RWPE2 (cell line): ENCODE results near the gene UBA6.

Experiments used
- ATAC-seq: fragments of 200-7000 bp; cut with Tn5 transposase; 3 replicates; pipeline ENCODE4 v1.9.1; 2021; ENCODE audit warnings: low read depth
- DNase-seq: peaks from one replicate; pipeline ENCODE4 v3.0.0-alpha.2; 2020; ENCODE audit warnings: low spot score
- H3K27ac ChIP-seq: fragments of 450-650 bp; 2 replicates; pipeline ENCODE4 v1.5.1; 2017; ENCODE audit warnings: mild to moderate bottlenecking; ENCODE audit not compliant: poor library complexity, severe bottlenecking
- H3K27me3 ChIP-seq: fragments of 250-450 bp; sonication (Bioruptor Pico); 2 replicates; pipeline ENCODE4 v1.5.1; 2021; ENCODE audit warnings: mild to moderate bottlenecking, moderate library complexity; ENCODE audit not compliant: insufficient read depth, poor library complexity, severe bottlenecking
- H3K36me3 ChIP-seq: fragments of 250-450 bp; sonication (Bioruptor Pico); 2 replicates; pipeline ENCODE4 v1.5.1; 2020; ENCODE audit warnings: low read depth, mild to moderate bottlenecking, moderate library complexity
- H3K4me1 ChIP-seq: fragments of 250-450 bp; sonication (Bioruptor Pico); 2 replicates; pipeline ENCODE4 v1.5.1; 2021; ENCODE audit warnings: mild to moderate bottlenecking, moderate library complexity; ENCODE audit not compliant: insufficient read depth, poor library complexity, severe bottlenecking
- H3K4me3 ChIP-seq: fragments of 250-450 bp; sonication (Bioruptor Pico); 2 replicates; pipeline ENCODE4 v1.5.1; 2021; ENCODE audit warnings: mild to moderate bottlenecking, moderate library complexity; ENCODE audit not compliant: severe bottlenecking
- H3K9me3 ChIP-seq: fragments of 250-450 bp; sonication (Bioruptor Pico); 2 replicates; pipeline ENCODE4 v1.5.1; 2021; ENCODE audit warnings: mild to moderate bottlenecking, moderate library complexity; ENCODE audit not compliant: severe bottlenecking
- TF ChIP-seq, protein P1 (sequence below): fragments of 450-650 bp; IDR thresholded peaks from one replicate; pipeline ENCODE4 v1.5.1; 2017; ENCODE audit warnings: mild to moderate bottlenecking, moderate library complexity; ENCODE audit not compliant: poor library complexity, severe bottlenecking

UBA6 gene

DNA sequence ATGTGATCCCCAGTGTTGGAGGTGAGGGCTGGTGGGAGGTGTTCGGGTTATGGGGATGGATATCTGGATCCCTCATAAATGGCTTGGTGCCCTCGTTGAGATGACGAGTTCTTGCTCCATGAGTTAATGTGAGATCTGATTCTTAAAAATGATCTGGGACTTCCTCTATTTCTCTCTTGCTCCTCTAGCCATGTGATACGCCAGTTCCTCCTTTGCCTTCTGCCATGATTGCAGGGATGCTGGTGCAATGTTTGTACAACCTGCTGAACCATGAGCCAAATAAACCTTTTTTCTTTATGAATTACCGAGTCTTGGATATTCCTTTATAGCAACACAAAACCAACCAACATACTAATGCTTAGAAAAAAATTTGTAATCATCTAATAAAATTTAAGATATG, 85.8 kb downstream of the UBA6 start:
- no peak overlapping the region for H3K4me3 ChIP-seq
- H3K27me3 ChIP-seq = no peaks in the 10 kb centered on the region
- no peaks in the 10 kb centered on the region for H3K9me3 ChIP-seq
- DNase-seq (no peak), ATAC-seq (no peak)
- H3K4me1 ChIP-seq = peaks cover 7% of the 10 kb centered on the region
- TF ChIP-seq, protein P1, sequence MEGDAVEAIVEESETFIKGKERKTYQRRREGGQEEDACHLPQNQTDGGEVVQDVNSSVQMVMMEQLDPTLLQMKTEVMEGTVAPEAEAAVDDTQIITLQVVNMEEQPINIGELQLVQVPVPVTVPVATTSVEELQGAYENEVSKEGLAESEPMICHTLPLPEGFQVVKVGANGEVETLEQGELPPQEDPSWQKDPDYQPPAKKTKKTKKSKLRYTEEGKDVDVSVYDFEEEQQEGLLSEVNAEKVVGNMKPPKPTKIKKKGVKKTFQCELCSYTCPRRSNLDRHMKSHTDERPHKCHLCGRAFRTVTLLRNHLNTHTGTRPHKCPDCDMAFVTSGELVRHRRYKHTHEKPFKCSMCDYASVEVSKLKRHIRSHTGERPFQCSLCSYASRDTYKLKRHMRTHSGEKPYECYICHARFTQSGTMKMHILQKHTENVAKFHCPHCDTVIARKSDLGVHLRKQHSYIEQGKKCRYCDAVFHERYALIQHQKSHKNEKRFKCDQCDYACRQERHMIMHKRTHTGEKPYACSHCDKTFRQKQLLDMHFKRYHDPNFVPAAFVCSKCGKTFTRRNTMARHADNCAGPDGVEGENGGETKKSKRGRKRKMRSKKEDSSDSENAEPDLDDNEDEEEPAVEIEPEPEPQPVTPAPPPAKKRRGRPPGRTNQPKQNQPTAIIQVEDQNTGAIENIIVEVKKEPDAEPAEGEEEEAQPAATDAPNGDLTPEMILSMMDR = no peak
- peaks cover 60% of the 10 kb centered on the region for H3K36me3 ChIP-seq
- H3K27ac ChIP-seq = no peak overlapping the region

GRCh38 chr4:67614186-67614585, 86.8 kb downstream of the UBA6 start:
- TF ChIP-seq, protein P1 = no peak
- H3K4me1 ChIP-seq = peaks cover 7% of the 10 kb centered on the region
- H3K4me3 ChIP-seq = no peak overlapping the region
- peaks cover 50% of the 10 kb centered on the region for H3K36me3 ChIP-seq
- no peaks in the 10 kb centered on the region for H3K27me3 ChIP-seq
- ATAC-seq (no peak), DNase-seq (no peak)
- no peak overlapping the region for H3K27ac ChIP-seq
- no peaks in the 10 kb centered on the region for H3K9me3 ChIP-seq

DNA sequence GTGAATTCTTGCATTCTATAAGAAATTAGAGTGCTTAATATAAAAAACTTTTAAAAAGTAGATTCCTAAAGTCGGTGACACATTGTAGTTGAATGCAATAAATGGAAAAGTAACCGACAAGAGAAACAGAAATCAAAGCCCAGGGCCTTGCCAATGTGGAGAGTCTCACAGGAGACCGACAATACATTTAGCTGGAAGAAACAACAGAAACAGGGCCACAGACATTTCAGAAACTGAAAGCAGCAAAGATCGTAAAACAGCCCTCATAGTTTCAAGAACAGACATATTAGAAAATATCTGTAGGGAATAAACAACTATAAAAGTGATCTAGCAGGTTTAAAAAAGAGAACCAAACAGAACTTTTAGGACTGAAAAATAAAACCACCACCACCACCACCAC, 92.9 kb downstream of the UBA6 start:
- DNase-seq (no peak), ATAC-seq (no peak)
- Histone ChIP-seq H3K27ac (no peak overlapping the region), H3K9me3 (no peaks in the 10 kb centered on the region), H3K36me3 (peaks cover 8% of the 10 kb centered on the region; the same call in 1 of the 2 replicates), H3K4me1 (no peaks in the 10 kb centered on the region), H3K4me3 (no peak overlapping the region), H3K27me3 (no peaks in the 10 kb centered on the region)
- TF ChIP-seq, protein P1 = no peak

GRCh38 chr4:67604749-67605148, 96.2 kb downstream of the UBA6 start:
- ATAC-seq = no peak
- Histone ChIP-seq H3K36me3 (no peaks in the 10 kb centered on the region), H3K27me3 (no peaks in the 10 kb centered on the region), H3K9me3 (no peaks in the 10 kb centered on the region), H3K27ac (no peak overlapping the region), H3K4me3 (no peak overlapping the region), H3K4me1 (no peaks in the 10 kb centered on the region)
- no peak for DNase-seq
- TF ChIP-seq, protein P1 = no peak

GRCh38 chr4:67604029-67604381, 97.0 kb downstream of the UBA6 start:
- H3K36me3 ChIP-seq = no peaks in the 10 kb centered on the region
- no peak overlapping the region for H3K4me3 ChIP-seq
- H3K9me3 ChIP-seq = no peaks in the 10 kb centered on the region
- no peak for DNase-seq
- H3K4me1 ChIP-seq = no peaks in the 10 kb centered on the region
- no peak for ATAC-seq
- H3K27me3 ChIP-seq = no peaks in the 10 kb centered on the region
- no peak overlapping the region for H3K27ac ChIP-seq
- TF ChIP-seq, protein P1 = no peak
